ENCODE results near the gene UGT1A4.

DNA sequence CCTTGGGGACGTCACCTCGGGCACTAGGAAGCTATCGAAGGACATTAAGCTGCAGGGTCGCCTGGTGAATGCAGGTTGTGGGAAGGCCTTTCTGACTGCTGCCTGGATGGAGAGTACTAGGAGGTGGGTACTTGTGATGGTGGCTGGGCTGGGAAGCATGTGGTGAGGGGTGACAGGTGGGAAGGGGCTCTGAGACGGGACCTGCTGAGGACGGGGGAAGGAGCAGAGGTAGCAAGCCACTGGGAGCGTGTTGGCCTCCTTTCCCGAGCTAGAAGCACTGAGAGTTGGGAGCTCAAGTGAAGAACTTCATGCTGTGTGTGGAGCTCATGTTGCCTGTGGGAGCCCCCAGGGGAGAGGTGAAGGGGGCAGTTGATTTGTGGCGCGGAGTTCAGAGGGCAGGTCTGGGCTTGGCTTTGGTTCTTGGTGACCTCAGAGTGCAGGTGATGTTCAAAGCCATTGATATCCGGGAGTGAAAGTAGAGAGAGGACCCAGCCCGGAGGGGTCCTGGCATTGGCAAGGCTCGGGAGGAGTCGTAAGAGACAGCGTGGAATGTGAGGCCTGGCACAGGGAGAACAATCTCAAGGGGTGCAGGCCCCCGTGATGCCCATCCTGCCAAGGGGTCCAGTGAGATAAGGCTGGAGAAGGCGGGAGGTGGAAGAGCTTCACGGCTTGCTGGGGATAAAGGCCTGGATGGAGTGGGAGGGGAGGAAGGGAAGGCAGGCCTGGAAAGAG is 72.8 kb downstream of the UGT1A4 start:
- no peak for TF ChIP-seq FOS (IDR thresholded peaks at IDR 0.05; ENCODE audit: extremely low read depth, insufficient read length)
- no peak for TF ChIP-seq NCOA2 (IDR thresholded peaks at IDR 0.05; ENCODE audit: partially characterized antibody in 2 of 2)
- TF ChIP-seq ZNF324 (CRISPR knock-in tag; IDR thresholded peaks at IDR 0.05), result no peak
- no peak for TF ChIP-seq SAFB2 (IDR thresholded peaks at IDR 0.05; ENCODE audit: borderline replicate concordance, low read depth, low read length, severe bottlenecking)
- no peak for TF ChIP-seq CREB1 (IDR thresholded peaks at IDR 0.05)
- TF ChIP-seq CREB1 (CRISPR knock-in tag; IDR thresholded peaks at IDR 0.05), result no peak
- no peak for TF ChIP-seq MYBL2 (IDR thresholded peaks at IDR 0.05; ENCODE audit: low read depth)
- TF ChIP-seq MYBL2 (CRISPR knock-in tag; IDR thresholded peaks at IDR 0.05; ENCODE audit: borderline replicate concordance), result no peak
- TF ChIP-seq THRAP3 (IDR thresholded peaks at IDR 0.05; ENCODE audit: borderline replicate concordance), result no peak

All from K562 (cell line).